GM23338 (cell line): Measurements from ENCODE around the gene ATF7. TPM values are rescaled to one million over a fixed set of nuclear protein-coding genes. Genes with fewer than 3 reads are reported as not detected.

Source experiments
- ATAC-seq: fragments of 200-7000 bp; cut with Tn5 transposase; 3 replicates; pipeline ENCODE4 v1.9.1; 2020
- DNase-seq: peaks from one replicate; pipeline ENCODE4 v3.0.0-alpha.2; 2015; ENCODE audit warnings: low spot score
- H2AFZ ChIP-seq: fragments of 200-600 bp; sonication (generic); 2 replicates; pipeline ENCODE4 v1.8.0; 2016; ENCODE audit warnings: antibody characterized with exemption, mild to moderate bottlenecking, moderate library complexity
- H3F3A ChIP-seq: fragments of 200-600 bp; sonication (generic); replicated peaks from 2 replicates; pipeline ENCODE4 v1.8.0; 2017; ENCODE audit warnings: antibody characterized with exemption, mixed run types, low read depth
- H3K27ac ChIP-seq: fragments of 200-600 bp; sonication (generic); 2 replicates; pipeline ENCODE4 v1.6.1; 2016; ENCODE audit warnings: low read depth
- H3K27me3 ChIP-seq: fragments of 200-600 bp; sonication (generic); 2 replicates; pipeline ENCODE4 v1.8.0; 2016; ENCODE audit warnings: mild to moderate bottlenecking, mixed run types, moderate library complexity; ENCODE audit not compliant: insufficient read depth
- H3K36me3 ChIP-seq: fragments of 200-600 bp; sonication (generic); 2 replicates; pipeline ENCODE4 v1.8.0; 2016; ENCODE audit warnings: mild to moderate bottlenecking; ENCODE audit not compliant: insufficient read depth
- H3K4me1 ChIP-seq: fragments of 200-600 bp; sonication (generic); 2 replicates; pipeline ENCODE4 v1.8.0; 2016; ENCODE audit warnings: mild to moderate bottlenecking, moderate library complexity; ENCODE audit not compliant: insufficient read depth
- H3K4me2 ChIP-seq: fragments of 200-600 bp; sonication (generic); 2 replicates; pipeline ENCODE4 v1.7.1; 2017; ENCODE audit warnings: mixed run types
- H3K4me3 ChIP-seq: fragments of 200-600 bp; sonication (generic); 2 replicates; pipeline ENCODE4 v1.6.1; 2016; ENCODE audit warnings: mixed run types
- H3K79me2 ChIP-seq: fragments of 200-600 bp; sonication (generic); replicated peaks from 2 replicates; pipeline ENCODE4 v1.8.0; 2017; ENCODE audit warnings: mild to moderate bottlenecking; ENCODE audit not compliant: insufficient read depth
- H3K9me2 ChIP-seq: fragments of 200-600 bp; sonication (generic); 2 replicates; pipeline ENCODE4 v1.8.0; 2017; ENCODE audit not compliant: insufficient read depth
- H4K20me1 ChIP-seq: fragments of 200-600 bp; sonication (generic); replicated peaks from 2 replicates; pipeline ENCODE4 v1.8.0; 2017; ENCODE audit warnings: mild to moderate bottlenecking; ENCODE audit not compliant: insufficient read depth
- H3K27ac Mint-ChIP-seq: 2 replicates; pipeline ENCODE4 v1.8.0; 2020; ENCODE audit warnings: inconsistent platforms, mild to moderate bottlenecking, moderate library complexity, mixed read lengths
- H3K27me3 Mint-ChIP-seq: 3 replicates; pipeline ENCODE4 v1.8.0; 2022; ENCODE audit warnings: low read depth, mild to moderate bottlenecking, moderate library complexity, mixed read lengths, inconsistent platforms; ENCODE audit not compliant: insufficient read depth, poor library complexity
- H3K36me3 Mint-ChIP-seq: 3 replicates; pipeline ENCODE4 v1.8.0; 2021; ENCODE audit warnings: low read depth, mild to moderate bottlenecking, inconsistent platforms, moderate library complexity, mixed read lengths
- H3K4me1 Mint-ChIP-seq: 3 replicates; pipeline ENCODE4 v1.8.0; 2020; ENCODE audit warnings: mild to moderate bottlenecking, inconsistent platforms, mixed read lengths
- H3K4me3 Mint-ChIP-seq: 3 replicates; pipeline ENCODE4 v1.8.0; 2021; ENCODE audit warnings: moderate library complexity, mild to moderate bottlenecking, inconsistent platforms, mixed read lengths
- H3K9me3 Mint-ChIP-seq: 3 replicates; pipeline ENCODE4 v1.8.0; 2020; ENCODE audit warnings: moderate library complexity, mild to moderate bottlenecking, inconsistent platforms, mixed read lengths
- CTCF ChIP-seq, 2 experiments: fragments of 200-600 bp in 1 of 2; sonication (generic) in 1 of 2; conservative IDR thresholded peaks; 2 replicates each; pipeline versions ENCODE4 v1.5.1 to v1.6.1; 2016 to 2017; ENCODE audit warnings: antibody characterized with exemption in 2 of 2, low read depth in 2 of 2, mild to moderate bottlenecking in 2 of 2, moderate library complexity in 1 of 2
- JUNB ChIP-seq: IDR thresholded peaks from one replicate; pipeline ENCODE4 v1.6.1; 2016; ENCODE audit warnings: antibody characterized with exemption; ENCODE audit not compliant: unreplicated experiment
- NANOG ChIP-seq: IDR thresholded peaks from 2 replicates; pipeline ENCODE4 v1.6.1; 2016; ENCODE audit warnings: antibody characterized with exemption, borderline replicate concordance
- REST ChIP-seq: IDR thresholded peaks from one replicate; pipeline ENCODE4 v1.6.1; 2018; ENCODE audit warnings: antibody characterized with exemption; ENCODE audit not compliant: unreplicated experiment
- polyA plus RNA-seq: library from polyadenylated mRNA; unstranded; fragments of >200 nt; fragmentation: Nextera tagmentation; extraction: Ambion mirVana; gene quantifications from 2 replicates; pipeline ENCODE4 v1.2.1, GENCODE V29; 2016
- total RNA-seq: library from RNA; depleted of rRNA; stranded (reverse); fragments of >200 nt; shearing (Covaris generic); gene quantifications from 2 replicates; pipeline ENCODE4 v1.2.3, GENCODE V29; 2014
- TF ChIP-seq, protein P1 (sequence below): IDR thresholded peaks from 2 replicates; pipeline ENCODE4 v1.6.1; 2016; ENCODE audit warnings: antibody characterized with exemption

ATF7 gene
- total and polyA plus RNA-seq, 2 experiments from 2014 or later = 13.9 to 16.3 TPM

- no peak overlapping the region for H3K4me3 Mint-ChIP-seq
Observed at GRCh38 chr12:53476769-53477209, 149.4 kb downstream of the ATF7 start.

More at GRCh38 chr12:53476769-53477209, 149.4 kb downstream of the ATF7 start:
- Histone ChIP-seq H3K27ac (peak overlapping the region; percentile 71), H3K4me3 (no peak overlapping the region), H3K4me2 (no peak overlapping the region), H3K9me2 (no peaks in the 10 kb centered on the region), H4K20me1 (peaks cover 59% of the 10 kb centered on the region), H3K79me2 (peaks cover 44% of the 10 kb centered on the region), H3K4me1 (peaks cover 38% of the 10 kb centered on the region), H3F3A (peaks cover 48% of the 10 kb centered on the region), H2AFZ (no peak overlapping the region), H3K27me3 (no peaks in the 10 kb centered on the region), H3K36me3 (peaks cover 77% of the 10 kb centered on the region)
- DNase-seq (peak; percentile 82), ATAC-seq (peak; percentile 62)
- peaks cover 97% of the 10 kb centered on the region for H3K36me3 Mint-ChIP-seq
- no peaks in the 10 kb centered on the region for H3K9me3 Mint-ChIP-seq
- peaks cover 10% of the 10 kb centered on the region for H3K27me3 Mint-ChIP-seq
- TF ChIP-seq NANOG (no peak), CTCF (conservative IDR thresholded peaks at IDR 0.05; ENCODE audit: low read depth in 2 of 2) (peak; percentile 34 to 58; a peak in 3 of 4 replicates), JUNB (no peak), REST (no peak)
- TF ChIP-seq, protein P1, sequence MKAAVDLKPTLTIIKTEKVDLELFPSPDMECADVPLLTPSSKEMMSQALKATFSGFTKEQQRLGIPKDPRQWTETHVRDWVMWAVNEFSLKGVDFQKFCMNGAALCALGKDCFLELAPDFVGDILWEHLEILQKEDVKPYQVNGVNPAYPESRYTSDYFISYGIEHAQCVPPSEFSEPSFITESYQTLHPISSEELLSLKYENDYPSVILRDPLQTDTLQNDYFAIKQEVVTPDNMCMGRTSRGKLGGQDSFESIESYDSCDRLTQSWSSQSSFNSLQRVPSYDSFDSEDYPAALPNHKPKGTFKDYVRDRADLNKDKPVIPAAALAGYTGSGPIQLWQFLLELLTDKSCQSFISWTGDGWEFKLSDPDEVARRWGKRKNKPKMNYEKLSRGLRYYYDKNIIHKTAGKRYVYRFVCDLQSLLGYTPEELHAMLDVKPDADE = no peak
- peaks cover 50% of the 10 kb centered on the region for H3K4me1 Mint-ChIP-seq
- H3K27ac Mint-ChIP-seq = peak overlapping the region; percentile 91
